ENCODE measurements around the gene APOO.

APOO gene

DNA sequence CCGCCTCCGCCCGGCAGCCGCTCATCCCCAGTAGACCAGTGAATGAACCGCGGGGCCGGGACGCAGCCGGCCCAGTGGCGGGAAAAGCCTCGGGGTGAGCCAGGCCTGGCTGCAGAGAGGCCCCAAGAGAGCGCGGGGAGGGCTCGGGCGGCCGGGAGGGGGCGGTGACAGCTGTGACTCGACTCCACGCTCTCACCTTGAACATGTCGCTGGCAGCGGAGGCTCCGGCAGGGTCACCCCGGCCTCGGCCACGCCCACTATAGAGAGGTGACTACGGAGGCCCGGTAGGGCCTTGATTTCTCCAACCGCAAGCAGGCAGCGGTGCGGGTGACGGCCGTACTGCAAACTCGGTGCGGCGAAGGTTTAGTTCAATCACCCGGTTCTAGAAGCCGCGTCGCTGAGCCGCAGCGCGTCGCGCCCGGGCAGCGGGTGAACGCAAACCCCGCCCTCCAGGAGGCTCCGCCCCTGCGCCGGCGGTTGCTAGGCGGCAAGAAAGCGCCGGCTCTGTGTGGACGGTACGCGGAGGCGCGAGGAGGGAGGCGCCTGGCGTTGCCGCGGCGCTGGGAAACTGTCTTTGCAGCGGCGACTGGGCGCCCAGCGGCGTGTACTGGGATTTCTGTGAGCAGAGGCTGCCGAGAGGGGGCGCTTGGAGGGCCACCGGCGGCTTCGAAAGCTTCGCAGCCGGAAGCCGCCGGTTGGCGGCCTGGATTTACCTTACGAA, at the start of gene APOO, which contains the start of gene CXorf58:
Gene APOO (minus strand): TSS at position 441 of the 721 bp plus-strand sequence. CDS start 236 bp downstream, at position 205.
Gene CXorf58 (plus strand): TSS at position 509 of the 721 bp plus-strand sequence. CDS start 2,297 bp downstream, outside the sequence.
- DNase-seq: peak; percentile 82

DNA sequence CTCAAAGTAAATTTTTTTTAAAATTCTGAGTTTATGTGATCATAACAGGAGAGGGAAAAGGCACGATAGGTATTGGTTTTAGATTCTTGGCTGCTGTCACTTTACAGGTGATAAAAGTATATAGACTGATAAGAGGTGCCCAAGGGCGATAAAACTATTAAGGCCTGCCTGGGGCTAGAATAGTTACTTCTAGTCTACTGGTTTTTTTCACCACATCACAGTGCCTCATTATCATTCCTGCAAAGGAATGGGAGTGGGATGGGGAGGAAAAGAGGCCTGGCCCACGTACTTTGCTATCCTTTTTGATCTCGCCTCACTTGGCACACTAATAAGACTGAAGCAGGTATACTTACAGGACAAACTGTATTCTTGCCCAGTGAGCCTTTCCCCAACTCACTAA, 46.7 kb upstream of the APOO start:
- DNase-seq: no peak

DNA sequence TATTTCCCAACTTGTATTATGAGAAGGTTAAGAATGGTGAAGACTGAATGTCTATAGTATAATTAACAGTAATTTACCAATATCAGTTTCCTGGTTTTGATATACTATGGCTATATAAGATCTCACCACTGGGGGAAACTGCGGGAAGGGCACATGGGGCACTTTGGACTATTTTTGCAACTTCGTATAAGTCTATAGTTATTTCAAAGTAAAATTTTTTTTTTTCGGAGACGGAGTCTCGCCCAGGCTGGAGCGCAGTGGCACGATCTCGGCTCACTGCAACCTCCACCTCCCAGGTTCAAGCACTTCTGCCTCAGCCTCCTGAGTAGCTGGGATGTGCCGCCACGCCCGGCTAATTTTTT, 46.2 kb upstream of the APOO start:
- no peak for DNase-seq

DNA sequence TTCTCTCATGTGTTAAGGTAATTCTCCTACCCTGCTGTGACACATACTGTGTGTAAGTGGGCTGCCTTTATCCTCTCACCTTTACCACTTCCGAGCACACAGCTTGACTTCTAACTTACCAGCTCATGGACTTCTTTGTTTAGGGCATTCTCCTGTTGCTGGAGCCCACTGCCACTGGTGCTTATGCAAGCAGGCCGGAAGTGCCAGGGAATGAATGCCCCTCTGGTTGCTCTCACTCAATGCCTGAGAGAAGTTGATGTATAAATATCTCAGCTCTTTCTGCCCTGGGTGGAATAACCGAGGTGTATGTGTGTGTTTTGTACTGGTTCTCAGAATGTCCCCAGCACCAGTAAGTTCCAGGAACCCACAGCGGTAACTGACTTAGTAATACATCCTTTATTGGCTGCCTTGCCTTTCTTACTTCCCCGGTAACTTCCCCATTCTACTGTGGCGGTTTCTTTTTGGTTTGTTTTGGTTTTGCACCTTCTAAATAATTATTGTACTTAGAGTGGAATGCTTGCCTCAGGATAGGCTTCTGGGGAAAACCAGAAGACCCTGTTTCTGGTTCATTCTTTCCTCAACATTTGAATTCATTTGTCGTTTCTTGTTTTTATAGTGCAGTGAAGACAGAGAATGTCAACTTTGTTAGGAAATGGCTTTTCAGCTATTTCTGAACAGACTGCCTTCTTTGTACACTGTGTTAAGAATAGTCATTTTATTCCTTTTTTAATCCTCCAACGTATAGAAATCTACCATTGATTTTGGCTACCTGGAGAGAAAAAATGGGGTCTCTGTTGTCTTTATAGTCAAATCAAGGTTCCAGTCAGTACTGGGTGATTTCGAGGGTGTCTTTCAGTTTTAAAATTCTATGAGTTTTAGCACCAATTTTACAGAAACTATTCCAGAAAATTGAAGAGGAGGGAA, 45.5 kb upstream of the APOO start:
- no peak for DNase-seq

DNA sequence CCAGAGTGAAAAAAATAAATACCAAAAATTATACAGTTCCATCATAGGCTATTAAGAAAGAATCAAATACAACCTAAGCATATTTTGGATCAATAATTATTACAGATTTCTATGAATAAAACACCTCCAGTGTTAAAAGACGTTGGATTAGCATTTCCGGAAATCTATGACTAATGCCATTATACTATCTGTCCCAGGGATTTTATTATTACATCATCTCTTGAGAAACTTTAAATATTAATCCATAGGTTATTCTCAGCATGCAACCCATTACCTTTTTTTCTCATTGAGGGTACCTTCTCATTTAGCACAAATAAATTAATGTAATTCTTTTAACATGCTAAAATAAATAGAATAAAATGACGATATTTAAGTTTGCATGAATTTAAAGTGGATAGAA, 44.7 kb upstream of the APOO start:
- DNase-seq: no peak

DNA sequence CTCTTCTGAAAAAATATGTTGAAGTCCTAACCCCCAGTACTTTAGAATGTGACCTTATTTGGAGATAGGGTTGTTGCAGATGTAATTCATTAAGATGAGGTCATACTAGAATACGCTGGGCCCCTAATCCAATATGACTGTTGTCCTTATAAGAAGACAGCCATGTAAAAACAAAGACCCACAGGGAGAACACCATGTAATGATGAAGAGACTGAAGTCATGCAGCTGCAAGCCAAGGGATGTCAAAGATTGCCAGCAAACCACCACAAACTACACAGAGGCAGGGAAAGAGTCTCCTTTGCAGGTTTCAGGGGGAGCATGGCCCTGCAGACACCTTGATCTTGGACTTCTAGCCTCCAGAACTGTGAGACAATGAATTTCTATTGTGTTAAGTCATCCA, 37.5 kb upstream of the APOO start:
- DNase-seq: no peak

DNA sequence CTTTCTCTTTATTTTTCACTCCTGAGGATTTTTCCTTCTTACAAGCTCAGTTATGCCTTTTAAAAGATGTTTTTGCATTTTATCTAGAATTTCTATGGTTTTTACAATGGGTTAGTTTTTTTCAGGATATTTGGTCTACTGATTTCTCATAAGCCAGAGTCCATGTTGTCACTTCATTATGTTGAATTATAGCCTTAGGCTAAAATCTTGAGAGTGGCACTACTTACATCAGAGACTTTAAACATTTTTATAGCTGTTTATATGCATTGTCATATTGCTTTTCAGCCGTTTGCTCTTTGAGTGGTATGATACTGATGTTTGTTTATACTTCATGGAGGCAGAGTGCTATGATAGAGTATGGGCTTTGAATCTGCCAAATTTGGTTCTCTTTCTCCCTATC, 36.5 kb upstream of the APOO start:
- no peak for DNase-seq

DNA sequence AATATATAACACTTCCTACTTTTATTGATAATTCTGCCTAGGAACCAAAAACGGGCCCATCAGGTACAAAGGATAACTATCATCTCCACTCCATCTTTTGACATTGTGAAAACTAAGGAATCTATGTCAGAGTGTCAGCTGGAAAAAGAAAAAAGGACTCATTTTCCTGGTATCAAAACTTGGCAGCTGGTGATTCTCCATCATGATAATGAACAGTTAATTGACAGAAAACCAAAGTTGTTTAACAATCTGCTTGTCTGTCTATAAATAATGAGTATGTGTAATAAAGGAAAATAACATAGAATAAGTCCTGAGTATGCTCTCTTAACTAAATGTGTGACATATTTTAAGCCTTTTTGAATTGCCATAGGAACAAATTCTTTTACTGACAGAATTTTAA, 31.5 kb upstream of the APOO start:
- DNase-seq: no peak

DNA sequence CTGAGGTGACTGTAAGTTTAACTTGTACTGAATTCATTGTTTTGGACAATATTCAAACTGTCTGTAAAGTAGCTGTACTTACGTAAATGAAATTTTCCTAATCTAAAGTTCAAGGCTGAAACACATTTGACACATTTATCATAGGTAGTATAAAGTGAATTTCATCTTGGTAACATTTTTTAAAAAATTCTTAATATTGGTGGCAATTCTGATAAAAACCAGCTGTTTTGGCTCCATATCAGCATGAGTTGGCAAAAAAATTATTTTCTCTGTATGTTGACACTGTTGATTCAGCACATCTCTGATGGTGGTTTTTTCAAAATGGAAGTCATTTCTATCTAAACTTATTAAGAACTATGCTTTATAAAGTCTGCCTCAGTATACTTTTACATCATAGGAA, 31.0 kb upstream of the APOO start:
- DNase-seq: no peak

DNA sequence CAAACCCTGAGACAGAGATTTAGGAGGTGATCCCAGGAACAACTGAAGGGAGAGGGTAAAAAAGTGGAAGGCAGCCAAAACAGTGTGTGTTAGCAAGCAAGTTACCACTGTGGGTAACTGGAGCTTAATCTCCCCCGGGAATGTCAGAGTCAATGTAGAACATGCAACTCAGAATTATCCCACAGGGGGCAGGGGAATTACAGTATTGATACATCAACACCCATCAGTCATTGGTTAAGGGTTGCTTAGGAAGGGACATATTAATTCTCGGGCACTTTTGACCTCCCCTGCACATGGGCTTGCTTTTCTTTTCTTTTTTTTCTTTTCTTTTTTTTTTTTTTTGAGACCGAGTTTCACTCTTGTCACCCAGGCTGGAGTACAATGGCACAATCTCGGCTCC, 29.4 kb upstream of the APOO start:
- DNase-seq: no peak

DNA sequence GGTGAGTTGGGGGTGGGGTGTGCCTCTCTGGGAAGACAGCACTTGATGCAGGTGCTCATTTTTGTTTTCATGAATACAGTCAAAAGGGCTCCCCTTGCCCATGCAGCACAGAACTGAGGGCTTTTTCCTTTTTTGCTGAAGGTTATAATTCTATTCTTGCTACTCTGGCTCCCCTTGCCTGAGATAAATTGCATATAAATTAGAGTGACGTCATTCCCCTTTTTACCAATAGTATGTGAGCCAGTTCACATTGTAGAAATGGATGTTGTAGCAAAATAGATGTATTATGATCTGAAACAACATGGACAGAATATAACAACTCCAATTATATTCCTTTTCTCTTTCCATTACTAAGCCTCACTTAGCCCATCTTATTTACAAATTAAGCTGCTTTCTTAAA, 28.4 kb upstream of the APOO start:
- DNase-seq: no peak

DNA sequence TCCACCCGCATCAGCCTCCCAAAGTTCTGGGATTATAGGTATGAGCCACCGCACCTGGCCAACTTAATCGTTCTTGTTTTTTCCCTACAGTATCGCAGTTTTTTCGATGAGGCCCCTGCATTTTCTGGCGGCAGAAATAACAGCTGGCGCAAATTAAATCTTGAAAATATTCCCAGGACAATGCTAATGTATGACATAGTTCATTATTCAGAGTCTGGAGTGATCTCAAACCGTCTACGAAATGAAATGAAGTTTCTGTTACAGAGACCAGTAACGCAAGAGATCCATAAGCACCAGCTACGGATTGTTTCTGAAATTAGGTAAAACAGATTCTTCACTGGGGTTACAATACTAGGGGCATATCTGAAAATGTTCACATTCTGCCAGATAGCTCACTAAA, 27.4 kb upstream of the APOO start:
- no peak for DNase-seq

DNA sequence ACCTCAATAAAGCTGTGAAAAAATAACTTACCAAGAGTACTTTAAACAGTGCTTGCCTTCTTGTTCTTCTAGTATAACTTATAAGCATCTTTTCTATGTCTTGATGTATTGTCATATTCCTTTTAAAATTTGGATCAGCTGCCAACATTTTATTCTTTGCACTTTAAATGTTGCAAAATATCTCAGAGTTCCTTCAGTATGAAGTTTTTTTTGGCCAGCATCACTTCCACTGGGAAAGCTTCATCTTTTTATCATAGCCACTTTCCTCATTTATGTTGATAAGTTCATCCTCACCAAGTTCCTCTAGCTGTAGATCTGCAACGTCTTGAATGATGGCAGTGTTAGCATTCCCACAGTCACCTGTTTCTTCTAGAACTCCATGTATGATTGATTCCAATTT, 24.3 kb upstream of the APOO start:
- no peak for DNase-seq

DNA sequence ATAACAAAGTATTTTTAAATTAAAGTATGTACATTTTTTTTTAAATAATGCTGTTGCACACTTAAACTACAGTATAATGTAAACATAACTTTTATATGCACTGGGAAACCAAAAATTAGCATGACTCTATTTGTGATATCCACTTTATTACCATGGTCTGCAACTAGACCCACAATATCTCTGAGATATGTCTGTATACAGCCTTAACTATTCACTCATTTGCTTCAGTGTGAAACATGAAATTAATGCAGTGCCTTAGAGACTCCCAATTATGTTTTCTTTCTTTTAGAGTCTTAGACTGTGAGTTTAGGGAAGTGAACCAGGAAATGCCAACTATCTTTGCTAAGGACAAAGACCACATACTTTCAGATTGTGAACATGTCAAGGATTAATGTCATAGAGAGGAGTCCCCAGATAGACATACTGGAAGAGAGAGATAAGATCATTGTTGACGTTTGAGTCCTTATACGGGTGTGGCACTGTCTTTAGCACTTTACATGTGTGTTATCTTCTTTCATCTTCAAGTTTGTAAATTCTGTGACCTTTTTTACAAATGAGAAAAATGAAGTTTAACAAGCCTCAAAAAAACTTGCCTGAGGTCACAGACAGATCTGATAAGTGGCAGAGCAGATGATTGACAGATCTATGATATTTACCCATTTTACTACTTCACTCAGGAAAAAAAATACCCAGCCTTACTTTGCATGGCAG, 23.3 kb upstream of the APOO start:
- DNase-seq: no peak

DNA sequence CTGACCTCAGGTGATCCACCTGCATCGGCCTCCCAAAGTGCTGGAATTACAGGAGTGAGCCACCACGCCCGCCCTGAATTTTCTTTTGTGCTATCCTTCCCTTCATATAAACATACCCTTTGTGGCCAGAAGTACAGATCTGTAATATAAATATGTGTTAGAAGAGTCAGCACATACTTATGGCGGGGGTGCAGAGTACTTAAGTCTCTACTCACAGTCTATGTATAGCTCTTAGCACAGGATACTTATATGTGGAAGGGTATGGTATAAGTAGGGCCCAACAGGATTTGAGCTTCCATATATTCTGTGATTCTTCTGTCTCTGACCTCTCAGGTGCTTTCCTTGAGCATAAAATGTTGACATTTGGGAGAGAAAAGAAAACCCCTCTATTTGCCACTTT, 18.3 kb upstream of the APOO start:
- DNase-seq: no peak

DNA sequence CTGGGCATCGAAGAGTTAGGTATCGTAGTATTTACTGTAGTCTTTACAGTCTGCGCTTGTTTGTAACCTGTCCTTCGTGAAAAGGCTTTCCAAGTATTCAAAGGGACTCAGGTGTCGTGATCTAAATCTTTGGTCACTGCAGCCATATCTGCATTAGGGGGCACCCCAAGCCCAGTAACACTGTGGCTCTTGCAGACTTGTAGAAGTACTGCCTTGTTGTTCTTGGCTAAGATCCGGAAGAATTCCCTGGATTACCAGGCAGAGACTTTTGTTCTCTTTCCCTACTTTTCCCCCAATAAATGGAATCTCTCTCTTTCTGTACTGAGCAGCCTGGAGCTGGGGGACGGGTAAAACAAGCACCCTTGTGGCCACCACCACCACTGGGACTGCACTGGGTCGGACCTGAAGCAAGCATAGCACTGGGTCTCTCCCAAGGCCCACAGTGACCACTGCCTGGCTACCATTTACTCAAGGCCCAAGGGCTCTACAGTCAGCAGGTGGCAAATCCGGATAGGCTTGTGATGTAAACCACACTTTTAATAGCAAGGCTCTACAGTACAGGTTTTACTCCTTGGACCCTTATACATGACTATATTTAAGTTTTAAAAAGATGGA, 12.1 kb upstream of the APOO start:
- DNase-seq: no peak

DNA sequence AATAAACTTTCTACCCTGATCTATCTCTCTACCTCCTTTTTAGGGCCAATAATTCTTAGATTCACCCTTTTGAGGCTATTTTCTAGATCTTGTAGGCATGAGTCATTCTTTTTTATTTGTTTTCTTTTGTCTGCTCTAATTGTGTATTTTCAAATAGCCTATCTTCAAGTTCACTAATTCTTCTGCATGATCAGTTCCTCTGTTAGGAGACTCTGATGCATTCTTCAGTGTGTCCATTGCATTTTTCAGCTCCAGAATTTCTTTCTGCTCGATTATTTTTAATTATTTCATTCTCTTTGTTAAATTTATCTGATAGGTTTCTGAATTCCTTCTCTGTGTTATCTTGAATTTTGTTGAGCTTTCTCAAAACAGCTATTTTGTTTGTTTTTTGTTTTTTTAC, 11.4 kb upstream of the APOO start:
- DNase-seq: no peak

DNA sequence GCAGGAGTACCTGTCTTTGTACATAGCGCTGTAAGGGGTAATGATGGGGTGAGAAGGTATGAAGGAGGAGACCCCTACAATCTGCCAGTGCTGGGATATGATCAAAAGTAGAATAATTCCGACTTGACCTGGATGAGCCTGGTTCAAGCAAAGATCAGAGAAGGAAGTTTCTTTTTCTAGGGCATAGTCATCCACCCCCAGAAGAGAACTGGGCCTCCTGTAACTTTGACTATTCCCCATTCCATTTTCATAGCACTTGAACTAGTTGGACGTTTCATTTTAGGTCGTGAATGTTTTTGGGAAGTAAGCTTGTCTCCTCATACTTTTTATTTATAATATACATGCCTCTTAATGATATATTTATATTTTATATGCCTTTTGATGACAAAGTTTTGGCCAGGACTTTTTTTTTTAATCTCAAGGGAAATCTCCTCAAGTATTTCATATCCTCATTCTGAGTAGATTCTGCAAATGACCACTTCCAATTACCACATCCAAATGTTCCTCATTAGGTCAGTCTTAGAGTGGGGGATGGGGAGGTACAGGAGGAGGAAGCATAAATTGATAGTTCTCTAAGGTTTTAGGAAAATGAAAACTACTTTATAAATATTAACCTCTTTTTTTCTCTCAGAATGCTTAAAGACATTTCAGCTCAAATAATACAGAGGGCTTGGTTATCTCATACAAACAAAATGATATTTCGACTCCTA, 3.5 kb upstream of the APOO start:
- no peak for DNase-seq

DNA sequence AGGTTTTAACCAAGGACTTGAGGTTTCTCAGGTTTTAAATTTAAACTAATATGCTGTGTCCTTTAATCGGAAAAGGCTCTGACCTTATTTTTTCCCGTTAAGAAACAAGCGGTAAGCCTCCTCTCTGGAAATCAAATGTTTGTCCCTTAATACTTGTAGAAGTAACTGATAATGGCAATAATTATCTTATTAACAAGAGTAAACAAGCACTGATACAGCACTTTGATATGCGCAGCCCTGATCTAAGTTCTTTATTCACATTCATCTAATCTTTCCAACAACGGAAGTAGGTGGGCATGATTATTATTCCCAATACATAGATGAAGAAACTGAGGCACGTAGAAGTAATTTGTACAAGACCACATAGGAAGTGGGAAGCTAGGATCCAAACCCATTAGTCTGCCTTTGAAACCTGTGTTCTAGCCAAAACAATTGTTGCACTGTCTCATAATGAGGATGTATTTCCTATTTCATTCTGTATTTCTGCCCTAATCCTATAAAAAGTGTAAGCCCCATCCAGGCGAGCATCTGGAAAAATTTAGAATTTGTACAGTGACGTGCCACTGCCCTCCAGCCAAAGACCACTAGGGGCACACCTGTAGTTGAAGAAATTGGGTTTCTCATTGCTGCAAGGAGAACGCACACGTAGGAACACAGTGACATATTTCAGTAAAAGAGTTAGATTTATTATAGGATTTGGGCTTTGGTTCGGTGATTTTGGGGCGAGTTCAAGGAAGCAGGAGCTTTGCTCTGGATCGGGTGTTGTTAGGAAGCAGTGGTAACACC, 674 bp upstream of the APOO start:
- no peak for DNase-seq

DNA sequence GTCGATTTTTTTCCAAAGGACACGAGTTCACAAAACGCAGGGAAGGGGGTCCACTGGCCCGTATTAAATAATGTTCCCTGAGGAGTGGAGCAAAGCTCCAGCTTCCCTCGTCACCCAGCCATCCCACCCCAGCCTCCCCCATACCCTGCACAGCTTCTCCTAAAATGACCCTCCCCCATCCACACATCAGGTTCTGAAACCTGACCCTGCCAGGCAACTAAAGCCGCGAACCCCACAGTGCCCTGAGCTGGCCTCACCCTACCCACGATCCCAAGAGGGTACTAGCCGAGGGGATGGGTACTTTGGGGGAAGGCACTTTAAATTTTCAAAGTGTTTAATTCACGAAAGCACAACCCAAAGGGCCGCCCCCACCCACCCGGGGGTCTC, 634 bp downstream of the APOO start:
- no peak for DNase-seq

DNA sequence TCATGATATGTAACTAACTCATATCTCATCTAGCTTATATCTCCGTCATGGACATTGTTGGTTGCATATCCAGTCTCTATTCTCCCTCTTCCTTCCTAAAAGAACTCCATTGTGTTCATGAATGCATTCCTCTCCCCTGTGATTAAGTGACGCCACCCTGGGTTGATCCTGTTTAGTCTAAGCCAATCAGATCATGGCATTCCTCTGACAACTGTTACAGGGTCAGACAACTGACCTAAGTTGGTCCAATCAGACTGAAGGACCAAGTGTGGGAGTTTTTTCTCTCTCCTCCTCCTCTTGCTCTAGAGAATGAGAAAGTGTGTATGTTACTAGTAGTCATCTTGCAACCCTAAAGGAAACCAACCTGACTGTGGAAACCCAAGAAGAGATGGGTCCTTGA, 3.6 kb downstream of the APOO start:
- no peak for DNase-seq

DNA sequence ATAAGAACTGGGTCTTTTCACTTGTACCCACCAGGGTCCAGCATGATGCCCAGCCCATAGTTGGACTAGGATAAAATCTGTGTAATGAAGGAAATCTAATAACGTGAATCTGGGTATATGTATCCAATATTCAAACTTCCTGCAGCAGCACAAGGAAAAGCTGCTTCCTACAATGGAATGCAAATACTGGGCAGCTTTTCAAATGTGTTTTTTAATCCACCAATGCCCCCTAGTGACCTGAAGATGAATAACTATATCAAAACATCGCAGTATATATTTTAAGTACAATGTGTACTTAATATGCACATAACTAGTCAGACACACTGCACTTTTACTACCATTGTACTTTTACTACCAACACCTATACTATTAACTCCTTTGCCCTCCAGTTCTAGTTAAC, 5.3 kb downstream of the APOO start:
- no peak for DNase-seq

Data from NCI-H446 treated with DMSO at 0.1 percent for 48 hours (cell line).